Stimulated activated CD4-positive, alpha-beta T cell treated with anti-CD3 and anti-CD28 coated beads, Interleukin-1b, Interleukin-23, amount 100 ng/mL, for 48 hours (primary cell): ENCODE data around the gene CYB5R2.

Experiments
- DNase-seq: peaks from one replicate; pipeline ENCODE4 v3.0.0-alpha.2; 2020

CYB5R2 gene

DNA sequence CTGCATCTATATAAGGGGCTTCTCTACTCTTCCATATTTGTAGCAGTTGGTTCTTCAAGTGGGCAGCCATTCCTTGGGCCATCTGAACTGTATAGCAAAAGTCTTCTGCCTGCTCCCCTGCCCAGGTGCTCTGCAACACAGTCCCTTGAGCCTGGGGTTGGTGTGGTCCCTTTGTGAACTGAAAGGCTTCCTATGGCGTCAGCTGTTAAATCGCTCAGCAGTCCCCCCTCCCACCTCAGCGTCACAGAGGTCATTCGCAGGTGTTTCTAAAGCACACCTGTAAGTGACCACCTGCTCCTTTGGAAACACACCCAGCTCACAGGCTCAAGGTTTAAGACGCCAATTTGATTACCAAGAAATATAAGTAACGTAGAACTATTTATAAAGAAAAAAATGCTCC is 37.0 kb downstream of the CYB5R2 start:
- DNase-seq: no peak

GRCh38 chr11:7635708-7636107 is 37.6 kb downstream of the CYB5R2 start:
- DNase-seq: no peak

DNA sequence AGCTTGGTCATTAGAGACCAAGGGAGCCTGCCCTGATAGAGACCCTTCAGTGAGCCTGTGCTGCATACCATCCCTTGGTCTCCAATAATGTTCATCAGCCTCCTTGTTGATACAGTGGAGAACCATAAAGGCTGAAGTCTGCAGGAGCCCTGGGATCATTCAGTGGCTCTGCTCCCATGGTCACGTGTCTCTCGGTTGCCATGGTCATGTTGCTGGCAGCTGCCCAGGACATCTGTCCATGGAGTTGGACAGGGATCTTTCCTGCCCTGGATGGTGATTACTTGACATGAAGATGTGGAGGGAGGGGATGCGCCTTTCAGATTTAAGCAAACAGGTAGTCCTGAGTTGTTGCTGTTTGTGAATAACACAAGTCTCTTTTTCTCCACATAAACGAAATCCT is 38.2 kb downstream of the CYB5R2 start:
- DNase-seq: no peak

DNA sequence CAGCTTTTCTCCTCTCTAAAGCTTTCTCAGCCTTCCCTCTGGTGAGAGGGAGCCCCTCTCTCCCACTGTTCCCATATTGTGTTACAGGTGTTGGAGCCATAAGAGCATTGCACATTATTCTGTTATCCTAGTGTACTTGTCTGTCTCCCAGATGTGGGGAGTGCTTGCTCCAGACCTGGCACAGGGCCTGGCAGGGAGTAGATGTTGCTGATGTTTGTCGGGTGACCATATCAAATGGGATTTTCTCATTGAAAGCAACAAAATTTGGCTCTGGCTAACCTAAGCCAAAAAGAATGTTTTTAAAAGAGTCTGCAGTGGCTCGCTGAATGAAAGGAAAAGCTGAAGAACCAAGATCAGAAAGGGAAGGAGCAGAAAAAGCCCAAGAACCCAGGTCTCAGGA is 41.1 kb downstream of the CYB5R2 start:
- no peak for DNase-seq

- no peak for DNase-seq
These were observed 43.3 kb downstream of the CYB5R2 start for GRCh38 chr11:7630002-7630401.

DNA sequence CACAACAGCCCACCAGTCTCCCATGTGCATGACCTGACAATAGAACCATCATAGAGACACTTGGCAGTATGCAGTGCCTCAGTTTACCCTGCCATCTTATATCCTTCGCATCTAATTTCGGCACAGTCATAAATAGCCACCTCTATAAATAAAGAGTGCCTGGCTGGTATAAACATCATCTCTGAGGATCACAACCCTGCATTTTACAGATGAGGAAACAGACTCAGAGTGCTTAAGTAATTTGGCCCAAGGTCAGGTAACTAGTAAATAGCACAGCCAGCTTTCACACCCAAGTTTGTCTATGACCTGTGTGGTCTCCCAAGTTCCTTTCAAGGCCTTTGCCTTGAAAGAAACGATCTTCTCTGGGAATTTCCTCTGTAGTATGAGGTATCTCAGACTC is 44.6 kb downstream of the CYB5R2 start:
- no peak for DNase-seq

DNA sequence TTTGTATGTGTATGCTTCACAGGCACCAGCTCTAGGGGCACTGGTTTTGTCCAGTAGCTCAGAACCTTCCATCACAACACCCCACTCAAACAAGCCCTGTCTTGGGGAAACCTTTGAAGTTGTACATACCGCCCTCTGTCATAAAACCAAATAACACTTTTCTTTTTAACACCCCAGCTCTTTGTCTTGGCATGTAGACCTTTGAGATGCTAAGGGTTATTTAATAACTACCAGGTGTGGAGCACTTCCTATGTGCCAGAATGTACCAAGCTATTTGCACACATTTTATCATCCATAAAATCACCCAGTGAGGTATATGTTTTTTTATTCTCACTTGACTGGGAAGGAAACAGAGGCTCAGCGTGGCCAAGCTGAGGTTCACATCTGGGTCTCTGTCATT is 50.6 kb downstream of the CYB5R2 start:
- DNase-seq: no peak

DNA sequence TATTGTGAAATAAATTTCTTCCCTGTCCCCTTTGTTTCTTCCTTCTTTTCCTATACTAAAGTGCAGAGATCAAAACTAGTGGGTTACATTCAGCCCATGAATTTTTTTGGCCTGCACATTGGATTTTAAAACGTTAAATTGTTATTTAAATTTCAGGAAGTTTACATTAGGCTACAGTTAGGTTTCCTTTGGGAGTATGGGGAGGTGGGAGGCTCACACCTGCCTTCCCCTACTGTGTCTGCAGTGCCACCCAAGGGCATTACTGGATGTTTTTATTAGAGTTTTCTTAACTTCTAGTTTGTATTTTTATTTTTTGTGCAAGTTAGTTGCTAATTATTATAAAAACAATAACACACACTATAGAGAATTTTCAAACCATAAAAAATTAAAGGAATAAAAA is 51.7 kb downstream of the CYB5R2 start:
- no peak for DNase-seq

DNA sequence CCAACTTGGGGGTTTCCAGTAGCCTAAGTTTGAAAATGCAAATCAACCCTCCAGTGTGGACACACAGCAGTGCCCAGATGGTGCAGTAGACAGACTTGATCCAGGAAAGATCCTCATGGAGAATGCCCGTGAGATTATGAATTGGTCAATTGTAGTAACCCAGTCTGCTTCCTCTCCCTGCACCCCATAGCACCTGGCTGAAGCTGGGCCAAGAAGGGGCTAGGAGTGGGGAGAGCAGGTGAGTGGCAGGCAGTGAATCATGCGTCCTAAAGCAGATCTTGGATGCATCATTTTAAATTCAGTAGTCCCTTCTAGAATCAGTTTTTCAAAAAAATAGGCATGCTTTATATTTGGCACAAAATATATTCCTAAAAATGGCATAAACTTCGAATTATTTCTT is 52.2 kb downstream of the CYB5R2 start:
- DNase-seq: no peak

DNA sequence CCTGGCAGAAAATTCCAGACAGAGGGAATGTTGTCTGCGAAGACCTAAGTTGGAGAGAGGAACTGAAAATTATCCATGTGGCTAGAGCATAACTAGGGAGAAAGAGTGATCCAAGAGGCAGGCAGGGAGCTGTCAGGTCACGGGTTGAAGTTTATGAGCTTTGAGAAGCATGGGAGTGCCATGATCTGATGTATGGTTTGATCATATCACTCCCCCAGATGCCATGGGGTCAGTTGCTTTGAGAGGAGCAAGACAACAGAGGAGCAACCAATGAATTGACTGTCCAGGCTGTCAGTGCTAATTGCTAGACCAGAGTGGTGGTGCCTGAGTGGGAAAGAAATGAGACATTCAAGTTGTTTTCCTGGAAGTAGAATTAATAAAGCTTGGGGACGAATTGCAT is 54.0 kb downstream of the CYB5R2 start:
- no peak for DNase-seq

DNA sequence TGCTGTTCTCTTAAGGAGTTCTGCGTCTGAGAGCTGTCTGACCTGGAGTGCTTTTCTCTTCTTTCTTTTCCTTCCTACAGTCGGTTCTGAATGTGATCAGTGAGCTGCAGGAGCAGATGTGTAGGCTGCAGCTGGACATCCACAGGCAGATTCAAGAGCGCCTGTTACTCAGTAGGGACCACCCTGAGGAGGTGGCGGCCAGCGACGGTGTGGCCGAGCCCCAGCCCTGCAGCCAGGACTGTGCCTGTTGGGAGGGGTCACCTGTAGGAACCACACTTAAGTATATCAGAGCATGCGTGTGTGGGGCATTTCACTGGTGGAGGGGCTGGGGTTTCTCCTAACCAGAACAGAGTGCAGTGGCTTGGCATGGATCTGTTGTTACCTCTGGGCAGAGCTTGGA is 56.3 kb downstream of the CYB5R2 start:
- no peak for DNase-seq
